Neural progenitor cell (in vitro differentiated cells): ENCODE results near the gene ERBB4. TPM values are rescaled to one million over a fixed set of nuclear protein-coding genes. Genes with fewer than 3 reads are reported as not detected.

ENCODE experiments used
- DNase-seq: peaks from one replicate; pipeline ENCODE4 v3.0.0-alpha.2; 2016; ENCODE audit warnings: low spot score
- H2AFZ ChIP-seq: fragments of 200-600 bp; sonication (generic); replicated peaks from 2 replicates; pipeline ENCODE4 v1.6.1; 2016; ENCODE audit warnings: antibody characterized with exemption
- H3F3A ChIP-seq: fragments of 200-600 bp; sonication (generic); 2 replicates; pipeline ENCODE4 v1.6.1; 2016; ENCODE audit warnings: antibody characterized with exemption, low read depth
- H3K27ac ChIP-seq: fragments of 200-600 bp; sonication (generic); 2 replicates; pipeline ENCODE4 v1.5.1; 2016; ENCODE audit warnings: mild to moderate bottlenecking
- H3K27me3 ChIP-seq: fragments of 200-600 bp; sonication (generic); 2 replicates; pipeline ENCODE4 v1.6.1; 2016; ENCODE audit warnings: mild to moderate bottlenecking, moderate library complexity
- H3K36me3 ChIP-seq: fragments of 200-600 bp; sonication (generic); 2 replicates; pipeline ENCODE4 v1.5.1; 2016
- H3K4me1 ChIP-seq: fragments of 200-600 bp; sonication (generic); 2 replicates; pipeline ENCODE4 v1.6.1; 2016; ENCODE audit warnings: mixed run types
- H3K4me2 ChIP-seq: fragments of 200-600 bp; sonication (generic); 2 replicates; pipeline ENCODE4 v1.6.1; 2016
- H3K4me3 ChIP-seq: fragments of 200-600 bp; sonication (generic); 2 replicates; pipeline ENCODE4 v1.5.1; 2016
- H3K79me2 ChIP-seq: fragments of 200-600 bp; sonication (generic); 2 replicates; pipeline ENCODE4 v1.6.1; 2016; ENCODE audit warnings: low read depth
- H3K9ac ChIP-seq: fragments of 200-600 bp; sonication (generic); 2 replicates; pipeline ENCODE4 v1.6.1; 2016
- H3K9me3 ChIP-seq: fragments of 200-600 bp; sonication (generic); 2 replicates; pipeline ENCODE4 v1.5.1; 2016; ENCODE audit warnings: low read depth
- H4K20me1 ChIP-seq: fragments of 200-600 bp; sonication (generic); 2 replicates; pipeline ENCODE4 v1.6.1; 2016; ENCODE audit warnings: low read depth
- H3K27ac Mint-ChIP-seq: 3 replicates; pipeline ENCODE4 v1.8.0; 2021; ENCODE audit warnings: mixed read lengths
- H3K27me3 Mint-ChIP-seq: 2 replicates; pipeline ENCODE4 v1.8.0; 2022; ENCODE audit warnings: low read depth, mild to moderate bottlenecking, inconsistent platforms, moderate library complexity, mixed read lengths; ENCODE audit not compliant: insufficient read depth
- H3K36me3 Mint-ChIP-seq: 3 replicates; pipeline ENCODE4 v1.8.0; 2021; ENCODE audit warnings: mixed read lengths
- H3K4me1 Mint-ChIP-seq: 3 replicates; pipeline ENCODE4 v1.8.0; 2021; ENCODE audit warnings: mixed read lengths
- H3K4me3 Mint-ChIP-seq: 3 replicates; pipeline ENCODE4 v1.8.0; 2021; ENCODE audit warnings: mild to moderate bottlenecking, moderate library complexity, mixed read lengths
- H3K9me3 Mint-ChIP-seq: 3 replicates; pipeline ENCODE4 v1.8.0; 2020; ENCODE audit warnings: mixed read lengths
- CTCF ChIP-seq: fragments of 200-600 bp; sonication (generic); IDR thresholded peaks from 2 replicates; pipeline ENCODE4 v1.5.1; 2017; ENCODE audit warnings: antibody characterized with exemption, mild to moderate bottlenecking
- EZH2 ChIP-seq: fragments of 200-600 bp; sonication (generic); IDR thresholded peaks from 2 replicates; pipeline ENCODE4 v1.6.1; 2017; ENCODE audit warnings: antibody characterized with exemption, mild to moderate bottlenecking, moderate library complexity
- EZH2phosphoT487 ChIP-seq: fragments of 200-600 bp; sonication (generic); IDR thresholded peaks from 2 replicates; pipeline ENCODE4 v1.6.1; 2017; ENCODE audit warnings: antibody characterized with exemption
- total RNA-seq: library from RNA; depleted of rRNA; stranded (reverse); fragments of >200 nt; gene quantifications from 2 replicates; pipeline ENCODE4 v1.2.3, GENCODE V29; 2015; ENCODE audit warnings: low replicate concordance

Gene ERBB4
- total RNA-seq, 1 donor from 2014 or later = 1.5 TPM

- Histone ChIP-seq H3K4me3 (no peak overlapping the region), H3K4me2 (no peak overlapping the region), H3K4me1 (no peaks in the 10 kb centered on the region), H3K79me2 (no peaks in the 10 kb centered on the region), H3K36me3 (no peaks in the 10 kb centered on the region), H3K9me3 (no peaks in the 10 kb centered on the region), H3F3A (no peaks in the 10 kb centered on the region), H4K20me1 (no peaks in the 10 kb centered on the region), H3K27me3 (no peaks in the 10 kb centered on the region), H2AFZ (no peak overlapping the region), H3K9ac (no peak overlapping the region), H3K27ac (no peak overlapping the region)
- no peaks in the 10 kb centered on the region for H3K27me3 Mint-ChIP-seq
- peaks cover 14% of the 10 kb centered on the region for H3K36me3 Mint-ChIP-seq
- H3K27ac Mint-ChIP-seq = no peak overlapping the region
- no peaks in the 10 kb centered on the region for H3K4me1 Mint-ChIP-seq
- TF ChIP-seq EZH2 (no peak), EZH2phosphoT487 (no peak), CTCF (no peak)
- H3K9me3 Mint-ChIP-seq = no peaks in the 10 kb centered on the region
- DNase-seq = no peak
- H3K4me3 Mint-ChIP-seq = no peak overlapping the region
Observed at GRCh38 chr2:212348501-212348900, 190.1 kb downstream of the ERBB4 start.

GRCh38 chr2:212346865-212347264 is 191.7 kb downstream of the ERBB4 start:
- no peaks in the 10 kb centered on the region for H3K79me2 ChIP-seq
- Mint-ChIP-seq H3K4me1 (no peaks in the 10 kb centered on the region), H3K9me3 (peaks cover 15% of the 10 kb centered on the region), H3K4me3 (no peak overlapping the region), H3K36me3 (peaks cover 24% of the 10 kb centered on the region), H3K27ac (no peak overlapping the region), H3K27me3 (no peaks in the 10 kb centered on the region)
- TF ChIP-seq EZH2phosphoT487 (no peak), EZH2 (no peak), CTCF (no peak)
- H3K27me3 ChIP-seq = no peaks in the 10 kb centered on the region
- no peak overlapping the region for H3K9ac ChIP-seq
- no peaks in the 10 kb centered on the region for H4K20me1 ChIP-seq
- H3K27ac ChIP-seq = no peak overlapping the region
- H3K9me3 ChIP-seq = no peaks in the 10 kb centered on the region
- no peak overlapping the region for H3K4me2 ChIP-seq
- H3K4me1 ChIP-seq = no peaks in the 10 kb centered on the region
- H3K4me3 ChIP-seq = no peak overlapping the region
- no peaks in the 10 kb centered on the region for H3K36me3 ChIP-seq
- H3F3A ChIP-seq = no peaks in the 10 kb centered on the region
- no peak overlapping the region for H2AFZ ChIP-seq
- DNase-seq = no peak

GRCh38 chr2:212345966-212346365 is 192.6 kb downstream of the ERBB4 start:
- Histone ChIP-seq H3K79me2 (no peaks in the 10 kb centered on the region), H3K4me1 (no peaks in the 10 kb centered on the region), H3K9me3 (no peaks in the 10 kb centered on the region), H3K27me3 (no peaks in the 10 kb centered on the region), H3K36me3 (no peaks in the 10 kb centered on the region), H2AFZ (no peak overlapping the region), H3F3A (no peaks in the 10 kb centered on the region), H3K4me3 (no peak overlapping the region), H3K4me2 (no peak overlapping the region), H3K27ac (no peak overlapping the region), H4K20me1 (no peaks in the 10 kb centered on the region), H3K9ac (no peak overlapping the region)
- H3K27ac Mint-ChIP-seq = no peak overlapping the region
- no peak for DNase-seq
- H3K4me3 Mint-ChIP-seq = no peak overlapping the region
- peaks cover 16% of the 10 kb centered on the region for H3K9me3 Mint-ChIP-seq
- H3K27me3 Mint-ChIP-seq = no peaks in the 10 kb centered on the region
- H3K36me3 Mint-ChIP-seq = peaks cover 24% of the 10 kb centered on the region
- TF ChIP-seq EZH2phosphoT487 (no peak), CTCF (no peak), EZH2 (no peak)
- H3K4me1 Mint-ChIP-seq = no peaks in the 10 kb centered on the region
